Measurements from ENCODE around the gene CHST11.
A peak's percentile ranks its signal among the peaks of the same experiment; 100 is the strongest.

CHST11 gene

DNA sequence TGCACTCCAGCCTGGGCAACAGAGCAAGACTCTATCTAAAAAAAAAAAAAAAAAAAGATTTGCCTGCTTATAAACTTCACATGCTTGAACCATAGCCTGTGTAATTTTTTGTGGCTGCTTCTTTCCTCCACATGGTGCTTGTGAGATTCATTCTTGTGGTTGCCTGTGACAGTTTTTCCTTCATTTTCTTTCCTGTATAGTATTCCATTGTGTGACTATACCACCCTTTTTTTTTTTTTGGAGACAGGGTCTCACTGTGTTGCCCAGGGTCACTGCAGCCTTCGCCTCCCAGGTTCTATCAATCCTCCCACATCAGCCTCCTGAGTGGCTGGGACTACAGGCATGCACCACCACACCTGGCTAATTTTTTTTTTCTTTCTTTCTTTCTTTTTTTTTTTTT, 22.6 kb upstream of the CHST11 start:
- DNase-seq, result no peak

DNA sequence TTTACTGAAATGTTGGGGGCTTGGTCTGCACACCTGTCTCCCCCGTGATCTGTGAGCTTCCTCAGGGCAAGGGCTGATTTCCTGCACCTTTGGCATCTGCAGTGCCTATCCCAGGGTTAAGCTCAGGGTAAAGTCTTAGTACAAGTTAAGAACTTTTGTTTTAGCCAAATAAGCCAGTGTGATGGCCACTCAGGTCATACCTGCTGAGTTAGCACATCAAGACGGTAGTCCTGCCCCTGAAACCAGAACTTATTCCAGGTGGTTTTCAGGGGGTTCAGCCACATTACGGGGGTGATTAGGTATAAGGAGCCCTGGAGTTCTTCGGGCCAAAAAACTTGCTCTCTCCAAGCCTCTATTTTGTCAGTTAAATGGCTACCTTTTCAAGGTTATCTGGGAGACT, 21.6 kb upstream of the CHST11 start:
- no peak for DNase-seq

DNA sequence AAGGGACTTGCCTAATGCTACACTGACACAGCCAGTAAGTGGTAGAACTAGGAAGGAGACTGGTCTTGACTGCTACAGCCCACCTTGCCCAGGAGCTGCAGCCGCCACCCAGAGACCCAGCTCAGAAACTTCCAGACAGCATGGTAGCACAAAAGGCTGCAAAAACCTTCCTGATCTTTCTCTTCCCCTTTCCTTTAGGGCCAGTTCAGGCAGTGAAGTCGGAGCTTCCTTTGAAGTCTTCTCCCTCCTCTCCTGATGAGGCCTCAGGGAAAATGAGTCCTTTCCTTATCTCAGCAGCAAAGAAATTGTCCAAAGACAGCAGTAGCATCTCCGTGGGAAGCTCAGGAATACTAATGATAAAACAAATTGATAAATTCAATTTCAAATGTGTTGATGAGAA, 21.0 kb upstream of the CHST11 start:
- no peak for DNase-seq

DNA sequence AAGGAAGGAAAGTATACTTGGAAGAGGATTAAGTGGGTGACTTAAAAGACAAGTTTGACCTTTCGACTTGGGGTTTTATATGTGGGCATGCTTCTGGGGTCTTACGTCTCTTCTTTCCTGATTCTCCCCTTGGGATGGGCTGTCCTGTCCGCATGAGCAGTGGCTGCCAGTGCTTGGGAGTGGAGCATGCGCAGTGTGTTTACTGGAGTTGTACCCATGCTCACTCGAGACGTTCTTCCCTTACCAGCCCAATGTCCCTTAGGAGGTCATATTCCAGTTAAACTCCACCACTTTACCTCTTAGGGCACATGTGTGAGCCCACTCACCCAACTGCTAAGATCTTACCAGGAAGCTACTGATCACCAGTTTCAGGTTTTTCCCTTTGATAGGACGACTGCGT, 20.0 kb upstream of the CHST11 start:
- no peak for DNase-seq

DNA sequence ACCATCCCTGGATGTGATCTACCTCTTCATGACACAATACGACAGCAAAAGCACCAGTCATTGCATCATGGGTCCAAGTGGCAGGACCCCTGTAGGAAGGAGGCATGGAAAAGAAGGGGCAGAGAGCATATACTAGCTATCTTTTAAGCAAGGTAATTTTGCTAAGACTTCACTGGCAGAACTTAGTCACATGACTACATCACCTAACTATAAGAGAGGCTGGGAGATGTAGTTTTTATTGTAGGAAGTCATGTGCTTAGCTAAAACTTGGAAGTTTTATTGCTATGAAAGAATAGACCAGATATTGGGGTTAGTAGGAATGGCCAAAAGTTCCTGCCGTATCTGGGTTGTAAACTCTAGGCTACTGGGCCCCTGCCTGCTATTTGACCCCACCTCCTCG, 18.6 kb upstream of the CHST11 start:
- DNase-seq, result no peak

DNA sequence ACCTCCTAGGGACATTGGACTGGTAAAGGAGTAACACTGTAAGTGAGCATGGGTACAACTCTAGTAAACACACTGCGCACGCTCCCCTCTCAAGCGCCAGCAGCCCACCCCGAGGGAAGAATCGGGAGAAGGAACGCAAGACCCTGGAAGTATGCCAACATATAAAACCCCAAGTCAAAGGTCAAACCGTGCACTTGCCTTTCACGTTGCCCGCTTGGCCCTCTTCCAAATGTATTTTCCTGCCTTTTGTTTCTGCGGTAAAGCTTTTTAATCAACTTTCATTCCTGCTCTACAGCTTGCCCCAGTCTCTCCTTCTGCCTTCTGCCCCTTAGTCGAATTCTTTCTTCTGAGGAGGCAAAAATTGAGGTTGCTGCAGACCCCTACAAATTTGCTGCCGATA, 17.6 kb upstream of the CHST11 start:
- DNase-seq, result no peak

DNA sequence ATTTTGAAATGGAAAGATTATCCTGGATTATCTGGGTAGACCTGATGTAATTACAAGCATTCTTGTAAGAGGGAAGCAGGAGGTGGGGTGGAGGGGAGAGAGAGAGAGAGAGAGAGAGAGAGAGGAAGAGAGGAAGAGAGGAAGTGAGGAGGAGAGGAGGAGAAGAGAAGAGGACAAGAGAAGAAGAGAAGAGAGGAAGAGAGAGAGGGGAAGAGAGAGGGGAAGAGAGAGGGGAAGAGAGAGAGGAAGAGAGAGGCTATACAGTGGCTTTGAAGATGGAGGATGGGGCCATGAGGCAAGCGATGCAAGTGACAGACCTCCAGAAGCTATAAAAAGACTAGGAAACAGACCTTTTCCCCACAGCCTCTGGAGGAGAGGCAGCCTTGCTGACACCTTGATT, 13.7 kb upstream of the CHST11 start:
- no peak for DNase-seq

DNA sequence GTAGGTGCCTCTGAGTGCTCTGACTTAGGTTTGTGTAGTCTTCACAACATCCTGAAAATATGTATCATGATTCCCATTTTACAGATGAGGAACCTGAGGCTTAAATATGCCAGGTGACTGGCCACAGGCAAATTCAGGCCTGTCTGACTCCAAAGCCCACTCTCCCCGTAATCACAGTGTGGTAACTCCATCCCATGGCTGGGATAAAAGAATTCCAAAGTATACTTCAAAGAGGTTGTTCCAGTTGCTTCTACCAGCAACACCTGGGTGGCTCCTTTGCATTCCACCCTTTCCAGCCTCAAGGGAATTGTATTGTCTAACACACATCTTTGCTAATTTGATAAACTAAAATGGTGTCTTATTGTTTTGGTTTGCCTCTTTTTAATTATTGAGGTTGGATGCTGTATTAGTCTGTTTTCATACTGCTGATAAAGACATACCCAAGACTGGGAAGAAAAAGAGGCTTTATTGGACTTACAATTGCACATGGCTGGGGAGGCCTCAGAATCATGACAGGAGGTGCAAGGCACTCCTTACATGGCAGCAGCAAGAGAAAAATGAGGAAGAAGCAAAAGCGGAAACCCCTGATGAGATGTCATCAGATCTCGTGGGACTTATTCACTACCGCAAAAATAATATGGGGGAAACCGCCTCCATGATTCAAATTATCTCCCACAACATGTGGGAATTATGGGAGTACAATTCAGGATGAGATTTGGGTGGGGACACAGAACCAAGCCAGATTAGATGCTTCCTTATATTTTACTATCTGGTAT, 9.9 kb upstream of the CHST11 start:
- DNase-seq, result no peak

DNA sequence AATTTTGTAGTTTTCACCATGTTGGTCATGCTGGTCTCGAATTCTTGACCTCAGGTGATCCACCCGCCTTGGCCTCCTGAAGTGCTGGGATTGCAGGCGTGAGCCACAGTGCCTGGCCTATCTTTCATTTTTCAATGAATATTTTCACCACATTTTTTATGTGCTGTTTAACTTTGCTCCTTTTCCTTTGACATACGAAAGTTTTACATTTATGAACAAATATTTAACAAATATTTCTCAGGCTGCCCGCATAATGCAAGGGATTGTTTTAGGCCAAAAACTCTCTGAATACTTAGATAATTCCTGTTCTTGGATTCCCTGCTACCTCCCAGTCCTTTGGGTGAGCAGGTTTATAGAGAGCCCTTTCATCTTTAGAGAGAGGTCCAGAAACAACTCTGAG, 8.7 kb upstream of the CHST11 start:
- DNase-seq, result no peak

DNA sequence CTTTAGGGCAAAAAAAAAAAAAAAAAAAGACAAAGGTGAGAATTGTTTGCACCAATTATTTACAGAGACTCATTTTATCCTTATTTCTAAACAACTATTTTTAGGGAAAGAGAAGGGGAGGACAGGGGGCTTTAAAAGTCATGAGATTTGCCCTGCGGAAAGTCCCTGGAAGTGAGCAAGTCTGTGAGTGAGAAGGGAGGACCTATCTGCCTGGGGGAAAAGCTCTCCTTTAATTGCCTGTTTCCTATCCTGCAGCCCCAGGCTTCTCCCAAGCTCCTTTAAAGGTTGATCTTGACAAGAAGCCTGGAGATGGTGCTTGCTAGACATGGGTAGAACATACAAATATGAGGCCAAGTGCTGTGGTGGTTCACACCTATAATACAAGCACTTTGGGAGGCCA, 8.3 kb upstream of the CHST11 start:
- DNase-seq, result no peak

DNA sequence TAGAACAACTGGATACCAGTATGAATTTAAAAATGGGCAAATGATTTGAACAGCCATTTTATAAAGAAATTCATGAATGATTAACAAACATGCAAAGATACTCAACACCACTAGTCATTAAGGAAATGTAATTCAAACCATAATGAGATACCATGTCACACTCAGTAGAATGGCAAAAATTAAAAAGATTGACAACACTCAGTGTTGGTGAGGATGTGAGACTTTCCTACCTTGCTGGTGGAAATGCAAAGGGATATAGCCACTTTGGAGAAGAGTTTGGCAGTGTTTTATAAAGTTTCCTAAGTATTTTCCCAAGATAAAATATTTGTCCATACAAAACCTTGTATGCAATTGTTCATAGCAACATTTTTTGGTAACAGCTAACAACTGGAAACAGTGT, 6.0 kb upstream of the CHST11 start:
- no peak for DNase-seq

DNA sequence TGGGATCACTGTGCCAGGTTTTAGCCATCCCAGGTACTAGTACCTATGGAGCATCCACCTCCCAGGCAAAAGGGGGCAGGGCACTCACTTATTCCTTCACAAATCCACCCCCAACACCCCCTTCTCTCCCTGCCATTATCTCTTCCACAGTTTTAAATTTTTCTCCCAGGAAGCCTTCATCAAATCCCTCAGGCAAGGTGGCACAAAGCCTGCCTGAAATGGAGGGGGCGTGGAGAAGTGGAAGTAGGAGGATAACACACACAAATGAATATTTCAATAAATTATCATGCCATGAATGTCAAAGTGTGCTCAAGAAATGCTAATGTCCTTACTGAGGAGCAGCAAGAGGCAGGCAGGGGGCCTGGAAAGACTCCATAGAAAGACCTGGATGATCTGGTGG, 4.7 kb upstream of the CHST11 start:
- no peak for DNase-seq

DNA sequence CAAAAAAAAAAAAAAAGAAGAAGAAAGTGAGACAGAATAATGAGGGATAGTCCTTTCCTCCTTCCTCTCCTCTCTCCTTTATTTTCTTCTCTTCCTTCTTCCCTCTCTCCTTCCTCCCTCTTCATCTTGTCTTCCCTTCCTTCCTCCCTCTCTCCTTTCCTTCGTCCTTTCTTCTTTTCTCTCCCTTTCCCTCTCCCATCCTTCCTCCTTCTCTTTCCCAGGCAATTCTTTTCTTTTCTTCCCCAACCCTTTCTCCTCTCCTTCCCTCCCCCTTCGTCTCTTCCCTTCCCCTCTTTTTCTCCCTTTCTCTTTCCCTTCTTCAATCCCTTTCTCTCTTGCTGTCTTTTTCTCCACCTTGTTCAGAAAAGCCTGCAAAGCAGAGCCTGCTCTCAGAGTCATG, 3.6 kb upstream of the CHST11 start:
- DNase-seq, result no peak

DNA sequence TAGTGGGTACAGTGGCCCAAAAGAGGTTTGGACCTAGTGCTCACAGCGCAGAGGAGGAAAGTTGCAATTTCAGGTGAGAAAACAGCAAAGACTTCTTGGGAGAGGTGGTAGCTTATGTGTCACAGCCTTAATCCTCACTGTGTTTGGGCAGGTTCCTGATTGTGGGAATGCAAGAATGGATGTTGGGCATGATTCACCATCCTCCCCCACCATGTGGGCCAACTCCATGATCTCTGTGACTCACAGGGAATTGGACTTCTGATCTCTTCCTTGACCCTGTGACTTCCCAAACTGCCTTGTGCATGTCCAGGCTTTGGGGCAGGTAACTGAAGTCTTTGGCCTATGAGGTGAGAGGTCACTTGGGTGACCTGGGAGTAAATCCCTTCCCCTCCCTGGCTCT, 1.8 kb upstream of the CHST11 start:
- no peak for DNase-seq

DNA sequence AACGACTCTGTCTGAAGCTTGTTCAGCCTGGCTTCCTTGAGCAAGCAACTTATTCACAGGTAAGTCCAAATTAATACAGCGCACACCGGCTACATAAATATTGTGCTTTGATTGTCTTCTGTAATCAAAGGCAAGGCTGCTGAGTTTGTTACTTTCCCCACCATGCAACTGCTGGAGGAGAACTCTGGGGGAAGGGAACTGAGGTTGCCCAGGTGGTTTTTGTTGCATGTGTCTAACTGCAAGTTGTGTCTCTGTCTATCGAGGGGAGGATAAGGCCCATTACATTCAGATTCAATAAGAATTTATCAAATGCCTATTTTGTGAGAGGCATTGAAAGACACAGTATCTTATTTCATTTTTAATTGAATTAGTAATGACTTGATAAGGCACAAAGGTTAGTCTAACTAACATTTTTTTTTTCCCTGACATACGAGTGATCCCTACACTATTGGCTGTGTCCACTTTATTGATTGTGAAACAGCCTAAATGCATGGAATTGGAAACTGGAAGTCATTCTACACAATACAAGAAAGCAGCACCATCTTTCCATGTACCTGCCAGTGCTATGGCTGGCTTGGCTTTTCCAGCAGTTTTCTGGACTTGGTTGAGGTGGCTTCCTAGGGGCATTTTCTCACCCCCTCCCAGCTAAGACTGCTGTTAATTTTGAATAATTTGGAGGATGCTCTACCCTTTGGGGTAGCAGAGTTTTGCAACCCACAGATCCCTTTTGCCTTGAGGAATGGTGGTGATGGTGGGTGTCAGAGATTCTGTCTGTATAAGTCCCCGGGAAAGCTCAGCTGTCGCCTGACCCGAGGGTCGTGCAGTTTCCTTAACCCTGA, 951 bp upstream of the CHST11 start:
- no peak for DNase-seq

DNA sequence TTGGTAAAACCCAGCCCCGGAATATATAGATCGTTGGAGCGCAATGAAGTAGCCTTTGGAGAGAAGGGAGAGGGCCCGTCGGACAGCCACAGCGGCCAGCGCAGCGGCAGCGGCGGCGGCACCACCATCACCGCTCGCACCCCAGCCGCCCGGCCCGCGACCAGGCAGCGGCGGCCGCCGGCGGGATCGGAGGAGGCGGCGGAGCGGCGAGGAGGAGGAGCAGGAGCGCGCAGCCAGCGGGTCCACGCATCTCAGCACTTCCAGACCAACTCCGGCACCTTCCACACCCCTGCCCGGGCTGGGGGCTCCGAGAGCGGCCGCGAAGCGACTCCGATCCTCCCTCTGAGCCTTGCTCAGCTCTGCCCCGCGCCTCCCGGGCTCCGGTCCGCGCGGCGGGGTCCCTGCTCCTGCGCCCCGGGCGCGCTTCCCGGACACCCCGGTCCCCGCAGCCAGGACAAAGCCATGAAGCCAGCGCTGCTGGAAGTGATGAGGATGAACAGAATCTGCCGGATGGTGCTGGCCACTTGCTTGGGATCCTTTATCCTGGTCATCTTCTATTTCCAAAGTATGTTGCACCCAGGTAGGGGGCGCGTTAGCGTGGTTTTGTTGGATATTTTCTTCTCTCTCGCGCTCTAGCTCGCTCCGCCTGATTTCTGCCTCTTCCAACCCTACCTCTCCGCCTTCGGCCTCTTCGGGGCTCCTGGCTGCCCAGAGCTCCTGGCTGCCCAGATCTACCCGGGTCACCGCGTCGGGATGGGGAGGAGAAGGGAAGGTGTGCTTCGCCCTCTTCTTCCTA, 400 bp downstream of the CHST11 start:
- DNase-seq, result peak; percentile 38

DNA sequence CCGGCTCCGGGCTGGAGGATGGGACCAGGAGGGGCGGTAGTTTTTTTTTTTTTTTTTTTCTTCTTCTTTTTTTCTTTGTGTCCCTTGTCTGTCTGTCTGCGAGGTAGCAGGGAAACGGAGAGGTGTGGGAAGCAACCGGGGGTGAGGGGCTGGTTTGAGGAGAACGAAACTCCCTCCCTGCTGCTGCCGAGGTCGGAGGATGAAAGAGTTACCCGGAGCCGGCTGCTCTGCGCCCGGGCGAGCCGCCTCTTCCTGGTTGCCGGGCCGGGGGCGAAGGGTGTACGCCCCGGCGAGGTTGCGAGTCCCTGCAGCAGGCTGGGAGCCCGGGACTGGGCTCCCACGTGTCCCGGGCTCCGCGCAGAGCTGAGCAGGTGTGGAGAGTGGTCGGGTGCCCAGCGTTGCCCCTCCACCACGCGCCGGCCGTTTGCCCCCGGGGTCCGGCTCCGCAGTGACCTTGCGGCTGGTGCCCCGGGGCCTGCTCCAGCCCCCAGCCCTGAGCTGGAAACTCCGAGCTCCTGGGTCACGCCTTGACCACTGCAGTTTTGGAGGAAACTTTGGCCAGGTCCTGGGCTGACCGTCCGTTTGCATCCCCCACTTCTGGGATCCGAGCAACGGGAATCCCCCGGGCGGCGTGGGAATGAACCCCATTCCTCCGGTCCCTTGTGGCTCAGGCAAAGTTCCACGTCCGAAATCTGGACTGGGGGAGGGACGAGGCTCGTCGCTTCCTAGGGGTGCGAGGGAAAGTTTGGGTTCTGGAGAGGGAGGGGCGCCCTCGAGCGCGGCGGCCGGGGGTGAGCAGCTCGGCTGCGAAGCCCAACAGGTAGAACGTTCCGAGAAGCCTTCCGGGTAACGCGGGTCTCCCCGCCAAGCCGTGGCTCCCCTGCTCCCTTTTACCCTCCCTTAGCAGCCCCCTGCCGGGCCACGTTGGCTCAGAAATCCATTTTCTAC, 1.3 kb downstream of the CHST11 start:
- DNase-seq, result no peak

DNA sequence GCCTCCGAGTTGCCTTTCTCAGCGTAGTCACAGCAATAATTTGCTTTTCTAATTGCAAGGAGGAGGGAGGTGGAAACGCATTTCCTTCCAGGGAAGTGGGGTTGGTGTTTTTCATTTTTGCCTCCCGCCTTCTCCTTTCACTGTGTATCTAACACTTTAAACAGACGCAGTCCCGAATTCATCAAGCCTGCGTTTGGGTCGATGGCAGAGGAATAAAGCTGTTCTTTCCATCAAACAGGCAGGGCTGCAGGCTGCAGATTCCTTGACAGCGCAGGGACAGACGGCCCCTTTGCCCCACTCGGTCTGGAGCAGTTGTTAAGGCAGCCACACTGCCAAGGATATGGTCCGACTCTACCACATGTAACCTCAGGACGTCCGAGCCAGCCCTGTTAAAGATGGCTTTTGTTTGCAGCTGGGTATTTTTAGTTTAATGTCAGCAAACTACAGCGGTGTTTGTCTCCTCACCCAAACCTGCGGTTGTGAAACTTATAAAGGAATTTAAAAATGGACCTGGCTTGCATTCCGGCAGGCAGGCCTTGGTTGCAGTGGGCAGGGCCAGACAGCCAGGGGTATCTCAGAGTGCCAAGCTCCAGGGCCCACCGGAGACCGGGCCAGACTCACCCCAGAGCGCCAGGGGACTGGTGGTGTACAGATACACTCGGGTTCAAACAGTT, 2.1 kb downstream of the CHST11 start:
- DNase-seq, result no peak

DNA sequence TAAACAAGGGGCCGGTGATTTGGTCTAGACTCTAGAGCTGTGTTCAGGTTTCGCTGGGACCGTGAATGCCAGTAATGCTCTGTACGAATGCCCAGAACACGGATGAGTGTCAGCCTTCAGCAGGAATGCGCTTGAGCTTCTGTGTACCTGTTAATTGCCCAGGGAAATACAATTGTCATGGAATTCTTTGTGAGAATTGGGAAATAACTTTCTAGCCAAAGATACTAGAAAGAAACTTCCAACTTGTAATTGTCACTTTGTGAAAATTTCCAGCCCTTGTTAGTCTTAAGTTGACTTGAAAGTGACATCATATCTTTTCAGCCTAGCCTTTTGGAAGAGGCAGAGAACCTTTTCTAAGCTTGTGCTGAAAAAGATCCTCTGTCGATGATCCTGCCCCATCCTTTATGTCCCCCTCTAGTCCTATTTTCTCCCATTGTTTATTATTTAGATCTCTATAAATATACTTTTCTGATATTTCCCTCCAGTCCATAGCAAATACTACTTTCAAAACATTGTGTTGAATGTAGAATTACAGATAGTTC, 2.7 kb downstream of the CHST11 start:
- DNase-seq, result no peak

DNA sequence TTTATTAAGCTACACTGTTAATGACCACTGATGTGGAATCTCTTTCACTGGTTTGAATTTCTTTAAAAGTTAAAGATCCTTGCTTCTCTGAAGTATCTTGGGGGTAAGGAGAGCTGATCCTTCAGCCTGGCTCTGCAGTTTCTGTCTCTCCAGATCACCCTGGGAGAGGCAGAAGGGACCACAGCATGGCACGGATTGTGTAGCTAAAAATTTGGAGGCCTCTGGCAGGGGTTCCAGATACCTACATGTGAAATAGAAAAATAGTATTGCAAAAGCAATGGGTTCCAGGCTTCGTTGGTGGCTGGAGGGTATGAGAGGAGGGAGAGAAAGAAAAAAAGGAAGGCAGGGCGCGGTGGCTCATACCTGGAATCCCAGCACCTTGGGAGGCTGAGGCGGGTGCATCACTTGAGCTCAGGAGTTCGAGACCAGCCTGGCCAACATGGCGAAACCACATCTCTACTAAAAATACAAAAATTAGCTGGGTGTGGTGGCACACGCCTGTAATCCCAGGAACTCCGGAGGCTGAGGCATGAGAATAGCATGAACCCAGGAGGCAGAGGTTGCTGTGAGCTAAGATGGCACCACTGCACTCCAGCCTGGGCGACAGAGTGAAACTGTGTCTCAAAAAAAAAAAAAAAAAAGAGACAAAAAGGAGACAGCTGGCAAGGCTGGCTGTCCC, 3.4 kb downstream of the CHST11 start:
- DNase-seq, result no peak

Measured in DMS 273 treated with DMSO at 0.1 percent for 48 hours (cell line).